ENCODE data around the gene SF3B1.
"Not testable (repeated sequence)": the region's sequence is repeated elsewhere in the genome, so short reads cannot be mapped to it uniquely, and the experiment has no call there.

The SF3B1 gene

DNA sequence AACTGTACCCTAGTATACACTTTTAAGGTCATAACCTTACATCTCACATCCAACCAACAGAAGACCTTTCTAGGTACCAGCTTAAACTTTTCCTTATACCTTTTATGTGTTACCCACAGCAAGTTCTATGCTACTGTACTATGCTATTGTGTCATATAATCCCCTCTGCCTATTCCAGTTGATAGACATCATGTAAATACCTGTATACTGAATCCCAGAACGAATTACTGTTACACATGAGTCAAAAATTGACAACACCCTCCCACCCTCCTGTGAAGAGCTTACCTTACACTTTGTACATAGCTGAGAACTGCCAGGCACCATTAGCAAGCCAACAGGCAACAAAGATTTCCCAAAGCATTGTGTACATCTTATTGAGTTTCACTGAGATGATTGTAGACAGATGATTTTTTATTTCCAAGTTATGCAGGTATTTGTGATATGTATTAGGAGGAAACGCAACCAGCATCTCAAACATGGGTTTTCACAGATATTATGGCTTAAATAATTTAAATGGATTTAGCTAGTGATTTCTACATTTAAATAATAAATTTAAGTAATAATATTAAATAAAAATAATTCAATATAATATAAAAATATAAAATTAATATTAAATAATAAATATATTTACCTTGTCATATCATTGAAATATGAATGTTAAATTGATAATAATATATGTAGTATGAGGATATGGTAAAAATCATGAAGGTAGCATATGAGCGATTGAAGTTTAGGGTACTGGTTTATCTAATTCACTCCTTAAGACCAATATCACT is 81.2 kb downstream of the SF3B1 start:
- ATAC-seq = no peak

GRCh38 chr2:197349699-197350098 is 85.1 kb downstream of the SF3B1 start:
- no peak for ATAC-seq
- TF ChIP-seq, protein P1, sequence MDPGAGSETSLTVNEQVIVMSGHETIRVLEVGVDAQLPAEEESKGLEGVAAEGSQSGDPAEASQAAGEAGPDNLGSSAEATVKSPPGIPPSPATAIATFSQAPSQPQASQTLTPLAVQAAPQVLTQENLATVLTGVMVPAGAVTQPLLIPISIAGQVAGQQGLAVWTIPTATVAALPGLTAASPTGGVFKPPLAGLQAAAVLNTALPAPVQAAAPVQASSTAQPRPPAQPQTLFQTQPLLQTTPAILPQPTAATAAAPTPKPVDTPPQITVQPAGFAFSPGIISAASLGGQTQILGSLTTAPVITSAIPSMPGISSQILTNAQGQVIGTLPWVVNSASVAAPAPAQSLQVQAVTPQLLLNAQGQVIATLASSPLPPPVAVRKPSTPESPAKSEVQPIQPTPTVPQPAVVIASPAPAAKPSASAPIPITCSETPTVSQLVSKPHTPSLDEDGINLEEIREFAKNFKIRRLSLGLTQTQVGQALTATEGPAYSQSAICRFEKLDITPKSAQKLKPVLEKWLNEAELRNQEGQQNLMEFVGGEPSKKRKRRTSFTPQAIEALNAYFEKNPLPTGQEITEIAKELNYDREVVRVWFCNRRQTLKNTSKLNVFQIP (CRISPR knock-in tag; IDR thresholded peaks at IDR 0.05; ENCODE audit: borderline replicate concordance, low read depth) = no peak

More for the DNA sequence above, 81.2 kb downstream of the SF3B1 start:
- TF ChIP-seq CSRNP3 (CRISPR knock-in tag; IDR thresholded peaks at IDR 0.05) (no peak), TSHZ2 (CRISPR knock-in tag; IDR thresholded peaks at IDR 0.05) (no peak), ESRRG (CRISPR knock-in tag; IDR thresholded peaks at IDR 0.05) (no peak), ZFP30 (CRISPR knock-in tag; IDR thresholded peaks at IDR 0.05) (no peak)

DNA sequence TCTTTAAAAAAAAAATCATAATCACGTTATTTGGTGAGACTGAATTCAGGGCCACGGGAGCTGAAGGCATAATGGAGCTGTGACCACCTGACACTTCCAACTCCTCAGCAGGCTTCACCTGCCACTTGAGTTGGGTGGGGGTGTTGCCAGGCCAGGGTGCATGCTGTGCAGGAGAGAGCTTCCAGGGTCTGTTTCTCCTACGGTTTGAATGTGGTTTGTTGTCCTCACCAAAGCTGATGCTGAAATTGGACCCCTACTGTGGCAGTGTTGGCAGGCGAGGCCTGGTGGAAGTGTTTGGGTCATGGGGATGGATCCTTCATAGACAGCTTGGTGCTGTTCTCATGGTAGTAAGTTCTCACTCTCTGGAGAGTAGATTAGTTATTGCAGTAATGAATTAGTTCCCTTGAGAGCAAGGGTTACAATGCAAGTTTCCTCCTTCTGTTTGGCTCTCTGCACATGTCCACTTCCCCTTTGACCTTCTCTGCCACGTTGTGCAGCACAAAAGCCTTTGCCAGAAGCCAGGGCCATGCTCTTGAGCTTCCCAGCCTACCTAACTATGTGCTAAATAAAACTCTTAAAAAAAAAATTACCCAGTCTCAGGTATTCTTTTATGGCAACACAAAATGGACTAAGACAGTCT is 86.0 kb downstream of the SF3B1 start:
- no peak for ATAC-seq
- no peak for TF ChIP-seq ZNF8 (CRISPR knock-in tag; IDR thresholded peaks at IDR 0.05)
- no peak for TF ChIP-seq PPARA (CRISPR knock-in tag; IDR thresholded peaks at IDR 0.05; ENCODE audit: borderline replicate concordance)
- TF ChIP-seq ISL1 (CRISPR knock-in tag; IDR thresholded peaks at IDR 0.05) = no peak
- TF ChIP-seq ZNF565 (CRISPR knock-in tag; conservative IDR thresholded peaks at IDR 0.05; ENCODE audit: low read depth) = no peak

DNA sequence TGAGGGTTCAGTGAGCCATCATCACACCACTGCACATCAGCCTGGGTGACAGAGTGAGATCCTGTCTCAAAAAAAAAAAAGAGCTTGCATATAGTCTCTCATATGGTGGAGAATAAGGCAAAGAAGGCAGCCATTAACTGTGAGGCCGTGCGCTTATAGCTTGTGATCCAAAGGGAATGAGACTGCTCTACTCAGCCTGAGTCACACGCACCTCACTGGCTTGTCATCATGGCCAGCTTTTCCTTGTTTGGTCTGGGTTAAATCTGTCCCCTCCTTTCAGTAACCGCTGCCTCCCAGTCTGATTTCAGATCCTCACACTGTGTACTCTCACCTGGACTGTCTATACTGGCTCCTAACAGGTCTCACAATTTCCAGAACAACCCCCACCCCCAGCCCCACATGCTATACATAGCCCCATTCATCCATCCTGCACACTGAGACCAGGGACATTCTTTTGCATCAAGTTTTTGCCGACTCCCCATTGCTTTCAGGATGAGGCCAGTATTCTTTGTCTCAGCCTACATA is 88.9 kb downstream of the SF3B1 start:
- TF ChIP-seq RARB (CRISPR knock-in tag; IDR thresholded peaks at IDR 0.05) (no peak), GLIS3 (CRISPR knock-in tag; IDR thresholded peaks at IDR 0.05) (no peak), ZNF70 (CRISPR knock-in tag; IDR thresholded peaks at IDR 0.05) (no peak), ARNTL (CRISPR knock-in tag; IDR thresholded peaks at IDR 0.05; ENCODE audit: borderline replicate concordance, low read depth) (no peak), SNAI2 (CRISPR knock-in tag; IDR thresholded peaks at IDR 0.05) (no peak), ZC3H10 (CRISPR knock-in tag; IDR thresholded peaks at IDR 0.05) (no peak), CSRNP3 (CRISPR knock-in tag; IDR thresholded peaks at IDR 0.05) (no peak), TCF4 (CRISPR knock-in tag; IDR thresholded peaks at IDR 0.05; ENCODE audit: borderline replicate concordance) (no peak), CSDC2 (CRISPR knock-in tag; IDR thresholded peaks at IDR 0.05) (no peak), ZFP30 (CRISPR knock-in tag; IDR thresholded peaks at IDR 0.05) (no peak), PPARA (CRISPR knock-in tag; IDR thresholded peaks at IDR 0.05; ENCODE audit: borderline replicate concordance) (no peak), OSR1 (CRISPR knock-in tag; IDR thresholded peaks at IDR 0.05) (no peak), PATZ1 (CRISPR knock-in tag; IDR thresholded peaks at IDR 0.05; ENCODE audit: borderline replicate concordance) (no peak), ZNF8 (CRISPR knock-in tag; IDR thresholded peaks at IDR 0.05) (no peak), BACH2 (CRISPR knock-in tag; IDR thresholded peaks at IDR 0.05; ENCODE audit: borderline replicate concordance) (no peak), ZNF565 (CRISPR knock-in tag; conservative IDR thresholded peaks at IDR 0.05; ENCODE audit: low read depth) (no peak)
- ATAC-seq = peak; percentile 25; the same call in 1 of the 3 replicates

- ATAC-seq = not testable (repeated sequence)
Observed at GRCh38 chr2:197343968-197344367, 90.9 kb downstream of the SF3B1 start.

Measured in SK-N-SH treated with all-trans-retinoic acid at 6 μM for 48 hours (cell line).